ENCODE data around the gene ARMH2. TPM values are rescaled to one million over a fixed set of nuclear protein-coding genes. Genes with fewer than 3 reads are reported as not detected.

ARMH2 gene
- total RNA-seq, 1 experiment from 2014 or later: not detected

DNA sequence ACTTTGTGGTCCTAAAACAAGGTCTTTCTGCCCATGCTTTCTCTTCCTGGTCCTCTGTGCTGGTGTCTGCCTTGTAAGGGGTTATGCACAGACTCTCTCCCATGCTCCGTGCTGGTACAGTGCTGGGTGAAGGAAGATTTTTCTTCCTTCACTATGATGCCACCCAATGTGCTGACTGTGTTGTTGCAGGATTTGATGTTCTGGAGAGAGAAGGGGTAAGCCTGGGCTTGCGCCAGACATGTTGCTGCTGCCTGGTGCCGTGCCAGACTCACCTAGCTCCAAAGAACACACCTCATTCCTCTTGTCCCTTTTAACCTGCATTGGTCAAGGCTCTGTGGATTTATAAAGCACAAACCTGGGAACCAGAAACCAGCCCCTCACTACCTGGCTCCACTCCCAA, 28.4 kb upstream of the ARMH2 start:
- Histone ChIP-seq H4K20me1 (ENCODE audit: control insufficient read depth, insufficient read depth, insufficient read length) (no peaks in the 10 kb centered on the region), H2BK12ac (ENCODE audit: insufficient read length, low read depth, low read length) (no peak overlapping the region), H3K9ac (ENCODE audit: extremely low read depth, insufficient read length, low read length) (no peak overlapping the region), H3K23me2 (ENCODE audit: insufficient read length, low read depth, low read length, poor library complexity, severe bottlenecking) (no peaks in the 10 kb centered on the region), H3K4me2 (ENCODE audit: insufficient read depth, insufficient read length, low read length) (no peak overlapping the region), H3K27me3 (ENCODE audit: insufficient read depth, low read length) (no peaks in the 10 kb centered on the region), H3K9me3 (ENCODE audit: control insufficient read depth, low read depth, low read length) (no peaks in the 10 kb centered on the region), H3K14ac (ENCODE audit: insufficient read depth, low read length) (no peak overlapping the region), H3K27ac (ENCODE audit: insufficient read length, low read depth, low read length) (no peak overlapping the region), H4K91ac (ENCODE audit: insufficient read length, low read depth, low read length) (no peak overlapping the region), H3T11ph (ENCODE audit: low read length) (no peak overlapping the region), H2AFZ (ENCODE audit: low read length) (no peak overlapping the region), H2BK120ac (ENCODE audit: low read depth, low read length, poor library complexity, severe bottlenecking) (no peak overlapping the region), H3K56ac (ENCODE audit: insufficient read length, low read depth, low read length) (no peak overlapping the region), H2BK20ac (ENCODE audit: low read depth, low read length, poor library complexity, severe bottlenecking) (no peak overlapping the region), H4K5ac (ENCODE audit: insufficient read length, low read depth, low read length) (no peak overlapping the region), H3K23ac (ENCODE audit: insufficient read length, low read depth, low read length) (no peak overlapping the region), H2AK5ac (ENCODE audit: insufficient read length, low read length) (no peak overlapping the region), H4K8ac (replicated peaks; ENCODE audit: insufficient read length, low read depth, low read length) (no peak overlapping the region), H3K4me1 (ENCODE audit: insufficient read depth, low read length) (no peaks in the 10 kb centered on the region), H2BK15ac (ENCODE audit: low read depth, low read length) (no peak overlapping the region), H3K79me2 (ENCODE audit: insufficient read depth, low read length) (no peaks in the 10 kb centered on the region), H3K18ac (ENCODE audit: insufficient read length, low read depth, low read length) (no peak overlapping the region), H3K4ac (ENCODE audit: low read depth, low read length) (no peak overlapping the region), H2BK5ac (ENCODE audit: insufficient read length, low read length) (no peak overlapping the region), H3K79me1 (ENCODE audit: insufficient read depth, low read depth, low read length, poor library complexity, severe bottlenecking) (no peaks in the 10 kb centered on the region)
- TF ChIP-seq, protein P1, sequence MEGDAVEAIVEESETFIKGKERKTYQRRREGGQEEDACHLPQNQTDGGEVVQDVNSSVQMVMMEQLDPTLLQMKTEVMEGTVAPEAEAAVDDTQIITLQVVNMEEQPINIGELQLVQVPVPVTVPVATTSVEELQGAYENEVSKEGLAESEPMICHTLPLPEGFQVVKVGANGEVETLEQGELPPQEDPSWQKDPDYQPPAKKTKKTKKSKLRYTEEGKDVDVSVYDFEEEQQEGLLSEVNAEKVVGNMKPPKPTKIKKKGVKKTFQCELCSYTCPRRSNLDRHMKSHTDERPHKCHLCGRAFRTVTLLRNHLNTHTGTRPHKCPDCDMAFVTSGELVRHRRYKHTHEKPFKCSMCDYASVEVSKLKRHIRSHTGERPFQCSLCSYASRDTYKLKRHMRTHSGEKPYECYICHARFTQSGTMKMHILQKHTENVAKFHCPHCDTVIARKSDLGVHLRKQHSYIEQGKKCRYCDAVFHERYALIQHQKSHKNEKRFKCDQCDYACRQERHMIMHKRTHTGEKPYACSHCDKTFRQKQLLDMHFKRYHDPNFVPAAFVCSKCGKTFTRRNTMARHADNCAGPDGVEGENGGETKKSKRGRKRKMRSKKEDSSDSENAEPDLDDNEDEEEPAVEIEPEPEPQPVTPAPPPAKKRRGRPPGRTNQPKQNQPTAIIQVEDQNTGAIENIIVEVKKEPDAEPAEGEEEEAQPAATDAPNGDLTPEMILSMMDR (conservative IDR thresholded peaks at IDR 0.05): no peak
- H3K27me3 Mint-ChIP-seq (ENCODE audit: low read depth): no peaks in the 10 kb centered on the region
- no CpG with 5 or more reads among the region's 3 CpGs for WGBS (ENCODE audit: extremely low coverage, insufficient read length, low lambda C conversion rate)
- H3K9me3 Mint-ChIP-seq: no peaks in the 10 kb centered on the region
- DNase-seq: no peak
- peak overlapping the region in 2 of 3 experiments; percentile 24 to 88; a peak in 3 of 7 replicates for H3K27ac Mint-ChIP-seq
- peaks cover 23 to 36% of the 10 kb centered on the region in 2 experiments for H3K4me1 Mint-ChIP-seq
- H3K36me3 Mint-ChIP-seq (ENCODE audit: insufficient read depth in 1 of 3, low read depth in 3 of 3): peaks cover 0 to 9% (median 4%) of the 10 kb centered on the region in 3 experiments; a peak in 2 of 7 replicates
- no peak overlapping the region for H3K4me3 Mint-ChIP-seq
